NCI-H1694 (cell line): ENCODE data around the gene CASKIN1.

Experiments used
- DNase-seq: peaks from one replicate; lab custom pipeline; 2025; lab: John Stamatoyannopoulos, UW

The CASKIN1 gene

DNA sequence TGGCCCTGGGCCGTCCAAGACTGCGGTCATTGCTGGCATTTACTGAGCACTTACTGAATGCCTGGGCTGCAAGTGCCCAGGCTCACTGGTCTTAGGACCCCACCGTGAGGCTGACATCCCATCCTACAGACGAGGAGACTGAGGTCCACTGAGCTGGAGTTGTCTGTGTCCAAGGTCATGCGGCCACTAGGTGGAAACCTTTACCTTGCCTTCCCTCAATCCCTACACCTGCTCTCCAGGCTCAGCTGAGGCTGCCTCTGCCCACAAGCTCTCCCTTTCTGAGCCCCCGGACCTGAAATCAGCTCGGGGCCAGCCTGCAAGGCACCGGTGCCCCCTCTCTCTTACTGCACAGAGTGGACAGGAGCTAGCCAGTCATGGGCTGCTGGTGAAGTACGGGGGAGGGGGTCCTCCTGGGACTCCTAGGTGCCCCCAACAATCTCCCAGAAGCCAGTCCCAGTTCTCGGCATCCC lies 1.5 kb downstream of the CASKIN1 start:
- no peak for DNase-seq

GRCh38 chr16:2194166-2194834 lies 2.1 kb downstream of the CASKIN1 start:
- DNase-seq, result no peak

GRCh38 chr16:2191446-2191706 lies 5.0 kb downstream of the CASKIN1 start:
- DNase-seq, result no peak

GRCh38 chr16:2190659-2191445 lies 5.6 kb downstream of the CASKIN1 start:
- DNase-seq, result no peak

GRCh38 chr16:2190002-2190658 lies 6.3 kb downstream of the CASKIN1 start:
- no peak for DNase-seq

DNA sequence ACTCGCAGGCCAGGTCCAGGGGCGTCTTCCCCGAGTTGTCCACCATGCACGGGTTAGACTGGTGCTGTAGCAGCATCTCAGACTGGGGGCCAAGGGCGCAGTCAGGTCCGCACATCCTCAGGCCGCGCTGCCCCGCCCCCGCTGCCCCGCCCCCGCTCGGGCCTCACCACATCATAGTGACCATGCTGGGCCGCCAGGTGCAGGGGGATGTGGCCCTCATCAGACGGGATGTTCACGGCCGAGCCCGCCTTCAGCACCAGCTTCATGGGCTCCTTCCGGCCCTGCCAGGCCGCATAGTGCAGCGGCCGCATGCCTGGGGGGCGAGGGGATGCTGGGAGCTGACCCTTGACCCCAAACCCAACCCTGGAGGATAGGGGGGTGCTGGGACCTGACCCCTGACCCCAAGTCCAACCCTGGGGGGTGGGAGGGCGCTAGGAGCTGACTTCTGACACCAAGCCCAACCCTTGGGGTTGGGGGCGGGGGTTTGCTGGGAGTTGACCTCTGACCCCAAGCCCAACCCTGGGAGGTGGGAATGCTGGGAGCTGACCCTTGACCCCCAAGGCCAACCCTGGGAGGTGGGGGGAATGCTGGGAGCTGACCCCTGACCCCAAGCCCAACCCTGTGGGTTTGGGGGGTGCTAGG lies 7.0 kb downstream of the CASKIN1 start:
- no peak for DNase-seq

- DNase-seq, result no peak
Measured at GRCh38 chr16:2188395-2188794, 8.0 kb downstream of the CASKIN1 start.

DNA sequence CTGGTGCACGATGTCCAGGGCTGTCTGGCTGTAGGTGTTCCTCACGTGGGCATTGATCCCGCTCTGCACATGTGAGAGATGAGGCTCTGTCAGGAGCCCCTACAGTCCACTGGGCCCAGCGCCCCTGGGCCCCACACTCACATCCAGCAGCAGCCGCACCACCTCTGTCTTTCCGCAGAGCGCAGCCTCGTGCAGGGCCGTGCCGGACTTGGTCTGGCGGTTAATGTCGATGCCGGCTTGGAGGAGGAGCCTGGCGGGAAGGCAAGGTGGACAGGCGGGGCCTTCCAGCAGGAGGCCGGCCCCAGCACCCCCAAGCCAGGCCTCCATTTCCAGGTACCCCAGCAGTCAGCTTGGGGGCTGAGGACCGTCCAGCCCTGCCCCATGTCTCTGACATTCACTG lies 9.2 kb downstream of the CASKIN1 start:
- no peak for DNase-seq

DNA sequence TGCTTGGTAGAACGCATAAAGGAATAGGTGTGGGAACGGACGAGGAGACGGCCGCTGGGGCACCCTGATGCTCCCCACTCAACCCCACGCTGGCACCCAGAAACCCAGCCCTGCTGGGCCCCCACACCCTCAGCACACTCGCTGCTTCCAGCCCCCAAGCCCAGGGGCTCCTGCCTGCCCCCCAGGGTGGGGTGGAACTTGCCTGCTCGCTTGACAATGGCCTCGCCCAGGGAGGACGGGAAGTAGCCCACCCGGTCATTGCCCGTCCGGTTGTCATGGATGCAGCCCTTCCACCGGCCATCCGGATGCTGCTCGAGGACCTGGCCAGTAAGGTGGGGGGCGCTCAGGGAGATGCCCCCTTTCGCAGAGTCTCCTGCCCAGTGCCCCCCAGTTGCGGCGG lies 9.9 kb downstream of the CASKIN1 start:
- no peak for DNase-seq

DNA sequence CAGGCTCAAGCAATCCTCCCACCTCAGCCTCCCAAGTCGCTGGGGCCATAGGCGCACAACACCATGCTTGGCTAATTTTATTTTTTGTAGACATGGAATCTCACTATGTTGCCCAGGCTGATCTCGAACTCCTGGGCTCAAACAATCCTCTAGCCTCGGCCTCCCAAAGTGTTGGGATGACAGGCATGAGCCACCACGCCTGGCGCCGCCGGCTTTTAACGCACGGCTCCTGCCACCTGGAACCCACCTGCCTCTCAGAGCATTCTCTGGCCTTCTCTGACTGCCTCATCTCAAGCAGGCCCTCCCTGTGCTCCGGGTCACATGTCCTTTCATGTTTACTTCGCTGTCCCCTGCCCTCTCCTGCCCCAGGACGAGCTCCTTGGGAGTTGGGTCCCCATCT lies 10.3 kb downstream of the CASKIN1 start:
- DNase-seq, result no peak

- no peak for DNase-seq
Measured at GRCh38 chr16:2184962-2185361, 11.4 kb downstream of the CASKIN1 start.

GRCh38 chr16:2184346-2184745 lies 12.1 kb downstream of the CASKIN1 start:
- DNase-seq, result no peak

GRCh38 chr16:2183671-2184070 lies 12.7 kb downstream of the CASKIN1 start:
- no peak for DNase-seq

- DNase-seq, result no peak
Measured at GRCh38 chr16:2181952-2182351, 14.5 kb downstream of the CASKIN1 start.

DNA sequence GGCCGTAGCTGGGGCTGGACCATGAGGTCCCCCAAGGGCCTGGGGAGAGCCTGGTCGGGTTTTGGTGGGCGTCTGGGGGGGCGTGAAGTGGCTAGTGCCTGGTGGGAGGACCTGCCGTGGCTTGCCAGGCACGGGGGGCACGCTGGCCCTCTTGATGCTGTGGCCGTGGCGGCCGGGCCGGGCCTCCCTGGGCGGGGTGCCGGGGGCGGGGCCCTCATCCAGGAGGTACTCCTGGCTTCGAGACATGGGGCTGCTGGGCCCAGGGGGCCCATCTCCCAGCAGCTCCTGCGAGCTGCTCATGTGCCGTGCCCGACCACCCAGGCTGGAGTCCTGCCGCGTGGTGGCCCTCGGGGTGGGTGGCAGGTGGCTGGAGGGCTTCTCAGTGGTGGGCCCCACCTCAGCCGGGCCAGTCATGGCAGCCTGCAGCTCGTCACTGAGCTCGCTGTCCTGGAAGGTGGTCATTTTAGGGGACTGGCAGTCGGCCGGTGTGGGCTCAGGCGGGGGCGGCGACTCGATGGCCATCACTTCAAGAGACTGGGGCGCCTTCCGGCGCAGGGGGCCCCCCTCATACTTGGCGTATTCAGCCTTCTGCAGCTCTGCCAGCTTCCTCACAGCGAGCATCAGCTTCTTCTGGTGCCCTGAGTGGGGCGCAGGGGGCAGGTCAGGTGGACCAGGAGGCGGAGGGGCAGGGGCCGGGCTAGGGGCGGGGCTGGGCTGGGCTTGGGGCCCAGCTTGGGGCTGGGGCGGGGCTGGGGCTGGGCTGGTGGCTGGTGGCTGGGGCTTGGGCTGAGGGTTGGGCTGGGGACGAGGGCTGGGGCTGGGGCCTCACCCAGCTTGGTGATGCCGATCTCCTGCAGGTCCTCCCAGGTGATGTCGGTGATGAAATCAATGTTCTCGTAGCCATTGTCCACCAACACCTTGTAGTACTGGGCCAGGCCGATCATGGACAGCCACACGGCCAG lies 15.2 kb downstream of the CASKIN1 start:
- DNase-seq, result no peak

DNA sequence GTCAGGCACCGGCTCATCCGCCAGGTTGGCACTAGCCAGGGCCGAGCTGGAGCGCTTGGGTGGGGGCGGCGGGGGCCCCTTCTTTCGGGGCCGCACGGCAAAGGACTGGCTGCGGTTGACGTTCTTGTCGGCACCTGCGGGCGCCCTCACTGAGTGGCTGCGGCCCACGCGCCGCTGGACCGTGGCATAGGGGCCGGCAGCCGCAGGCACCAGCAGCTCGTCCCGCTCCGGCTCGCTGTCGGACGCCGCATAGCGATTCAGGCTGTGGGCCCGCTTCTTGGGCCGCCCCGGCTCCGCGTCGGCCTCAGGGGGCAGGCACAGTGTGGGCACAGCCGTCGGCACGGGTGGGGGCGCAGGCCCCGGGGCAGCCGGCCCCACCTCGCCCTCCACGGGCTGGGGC lies 15.9 kb downstream of the CASKIN1 start:
- no peak for DNase-seq

DNA sequence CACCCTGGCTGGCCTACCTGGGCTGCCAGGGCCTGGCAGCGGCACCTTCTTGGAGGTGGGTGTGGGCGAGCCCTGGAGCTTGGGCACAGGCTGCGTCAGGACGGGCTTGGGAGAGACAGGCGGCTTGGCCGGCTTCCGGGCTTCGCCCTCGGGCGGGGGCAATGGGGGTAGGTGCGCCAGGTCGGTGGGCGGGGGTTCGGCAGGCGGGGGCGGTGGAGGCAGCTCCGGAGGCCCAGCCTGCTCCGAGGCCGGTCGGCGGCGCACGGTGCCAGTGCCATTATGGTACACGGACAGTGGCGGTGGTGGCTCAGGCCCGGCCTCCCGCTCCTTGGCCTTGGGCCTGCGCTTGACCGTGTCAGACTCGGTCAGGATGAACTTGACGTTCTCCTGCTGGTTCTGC lies 16.8 kb downstream of the CASKIN1 start:
- no peak for DNase-seq

DNA sequence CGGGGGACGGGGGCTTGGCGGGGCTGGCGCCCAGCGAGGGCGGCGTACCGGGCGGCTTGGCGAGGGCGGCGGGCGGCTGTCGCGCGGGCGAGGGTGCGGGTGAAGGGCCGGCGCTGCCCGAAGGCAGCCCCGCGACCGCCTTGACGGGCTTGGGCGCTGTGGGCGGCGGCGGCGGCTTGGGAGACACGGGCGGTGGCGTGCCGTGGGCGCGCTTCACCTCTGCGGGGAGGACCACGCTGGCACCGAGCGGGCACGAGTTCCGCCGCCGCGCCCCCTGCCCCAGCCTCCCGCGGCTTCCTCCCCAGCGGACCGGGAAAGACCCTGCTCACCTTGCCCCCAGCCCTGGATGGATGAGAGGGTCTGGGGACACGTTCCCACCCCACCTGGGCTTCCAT lies 17.3 kb downstream of the CASKIN1 start:
- no peak for DNase-seq

GRCh38 chr16:2178321-2179106 lies 17.9 kb downstream of the CASKIN1 start:
- DNase-seq, result no peak

DNA sequence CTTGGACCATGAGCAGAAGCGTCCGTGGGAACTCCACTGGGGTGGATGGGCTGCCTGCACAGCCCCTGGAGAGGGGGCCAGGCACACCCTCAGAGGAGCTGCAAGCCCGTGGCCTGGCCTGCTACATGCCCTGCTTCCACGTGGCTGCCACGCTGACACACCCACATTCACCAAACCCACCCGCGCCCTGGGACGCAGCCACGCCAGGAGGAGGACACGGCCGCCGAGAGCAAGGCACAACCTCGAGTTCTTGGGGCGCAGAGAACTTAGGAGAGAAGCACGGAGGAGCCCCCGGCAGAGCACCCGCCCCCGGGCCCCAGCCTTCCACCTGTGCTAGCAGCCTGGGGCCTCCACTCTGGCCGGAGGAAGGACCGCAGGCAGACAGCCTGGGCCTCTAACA lies 18.8 kb downstream of the CASKIN1 start:
- DNase-seq, result no peak

DNA sequence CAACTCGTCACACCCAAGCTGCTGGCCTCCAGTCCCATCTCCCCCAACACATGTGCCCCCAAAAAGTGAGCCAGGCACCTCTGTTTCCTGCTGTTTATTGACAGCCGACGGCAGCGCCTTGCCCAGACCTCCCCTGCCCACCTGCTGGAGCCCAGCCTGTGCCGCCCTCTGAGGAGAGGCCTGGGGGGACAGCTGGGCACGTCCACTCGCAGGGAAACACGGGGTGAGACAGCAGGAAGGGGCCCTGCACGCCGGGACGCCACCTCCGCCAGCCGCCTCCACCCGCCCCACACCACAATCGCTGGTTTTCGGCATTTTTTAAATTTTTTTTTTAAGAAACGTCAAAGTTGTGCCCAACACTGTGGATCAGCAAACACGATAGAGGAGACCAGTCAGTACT lies 19.3 kb downstream of the CASKIN1 start:
- DNase-seq, result no peak
